ENCODE measurements around the gene BPTF. TPM values are rescaled to one million over a fixed set of nuclear protein-coding genes. Genes with fewer than 3 reads are reported as not detected.
A peak's percentile ranks its signal among the peaks of the same experiment; 100 is the strongest.

The BPTF gene
- total and polyA plus RNA-seq, 2 of the 13 experiments (the other 11 are each of a cell fraction or from before 2014, with no cell fraction given) = 43.5 to 66.1 TPM

- no peak for TF ChIP-seq ZNF510 (CRISPR knock-in tag; IDR thresholded peaks at IDR 0.05; ENCODE audit: low read depth)
- TF ChIP-seq, protein P1, sequence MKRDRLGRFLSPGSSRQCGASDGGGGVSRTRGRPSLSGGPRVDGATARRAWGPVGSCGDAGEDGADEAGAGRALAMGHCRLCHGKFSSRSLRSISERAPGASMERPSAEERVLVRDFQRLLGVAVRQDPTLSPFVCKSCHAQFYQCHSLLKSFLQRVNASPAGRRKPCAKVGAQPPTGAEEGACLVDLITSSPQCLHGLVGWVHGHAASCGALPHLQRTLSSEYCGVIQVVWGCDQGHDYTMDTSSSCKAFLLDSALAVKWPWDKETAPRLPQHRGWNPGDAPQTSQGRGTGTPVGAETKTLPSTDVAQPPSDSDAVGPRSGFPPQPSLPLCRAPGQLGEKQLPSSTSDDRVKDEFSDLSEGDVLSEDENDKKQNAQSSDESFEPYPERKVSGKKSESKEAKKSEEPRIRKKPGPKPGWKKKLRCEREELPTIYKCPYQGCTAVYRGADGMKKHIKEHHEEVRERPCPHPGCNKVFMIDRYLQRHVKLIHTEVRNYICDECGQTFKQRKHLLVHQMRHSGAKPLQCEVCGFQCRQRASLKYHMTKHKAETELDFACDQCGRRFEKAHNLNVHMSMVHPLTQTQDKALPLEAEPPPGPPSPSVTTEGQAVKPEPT (CRISPR knock-in tag; IDR thresholded peaks at IDR 0.05; ENCODE audit: low read depth) = no peak
- TF ChIP-seq, protein P2, sequence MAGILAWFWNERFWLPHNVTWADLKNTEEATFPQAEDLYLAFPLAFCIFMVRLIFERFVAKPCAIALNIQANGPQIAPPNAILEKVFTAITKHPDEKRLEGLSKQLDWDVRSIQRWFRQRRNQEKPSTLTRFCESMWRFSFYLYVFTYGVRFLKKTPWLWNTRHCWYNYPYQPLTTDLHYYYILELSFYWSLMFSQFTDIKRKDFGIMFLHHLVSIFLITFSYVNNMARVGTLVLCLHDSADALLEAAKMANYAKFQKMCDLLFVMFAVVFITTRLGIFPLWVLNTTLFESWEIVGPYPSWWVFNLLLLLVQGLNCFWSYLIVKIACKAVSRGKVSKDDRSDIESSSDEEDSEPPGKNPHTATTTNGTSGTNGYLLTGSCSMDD (CRISPR knock-in tag; IDR thresholded peaks at IDR 0.05) = no peak
- no peak for TF ChIP-seq ADNP (CRISPR knock-in tag; IDR thresholded peaks at IDR 0.05)
- peak; percentile 97 for TF ChIP-seq ZNF777 (CRISPR knock-in tag; IDR thresholded peaks at IDR 0.05)
- no peak; the same call in 1 of the 2 replicates for TF ChIP-seq CCDC6 (CRISPR knock-in tag; IDR thresholded peaks at IDR 0.05)
- 0 out of 2 replicates have a peak, but pooled peaks have one; percentile 83 for TF ChIP-seq ZNF337 (CRISPR knock-in tag; IDR thresholded peaks at IDR 0.05; ENCODE audit: borderline replicate concordance, low read depth)
- no peak for TF ChIP-seq TEF (CRISPR knock-in tag; IDR thresholded peaks at IDR 0.05)
- no peak for TF ChIP-seq AFF4 (CRISPR knock-in tag; IDR thresholded peaks at IDR 0.05)
- no peak for TF ChIP-seq AKAP8 (CRISPR knock-in tag; IDR thresholded peaks at IDR 0.05)
These were observed 168.1 kb downstream of the BPTF start (continued) for GRCh38 chr17:67993153-67993997.

Measured in HepG2 (cell line).